HepG2 (cell line): ENCODE measurements around the gene SHISA5. TPM values are rescaled to one million over a fixed set of nuclear protein-coding genes. Genes with fewer than 3 reads are reported as not detected.
"Not testable (repeated sequence)": the region's sequence is repeated elsewhere in the genome, so short reads cannot be mapped to it uniquely, and the experiment has no call there.

Source experiments
- ATAC-seq: fragments of 200-7000 bp; cut with Tn5 transposase; 3 replicates; pipeline ENCODE4 v1.9.1; 2020; ENCODE audit warnings: mild to moderate bottlenecking, moderate library complexity
- BruUV-seq: library from RNA; stranded (reverse); fragments of 400-500 nt; replicated peaks from 2 replicates; lab custom pipeline; 2021; lab: Mats Ljungman, UMichigan
- CTCF ChIA-PET: fragments of 300-600 bp; formaldehyde crosslinking; extraction: SDS; loops from one replicate; lab custom pipeline; 2021; ENCODE audit warnings: low total read pairs, inconsistent platforms, low intra/inter-chr PET ratio; lab: Yijun Ruan, JAX
- POLR2A ChIA-PET: fragments of 350-600 bp; sonication (Branson Sonifier 250); formaldehyde crosslinking; loops from one replicate; lab custom pipeline; 2020; ENCODE audit warnings: antibody characterized with exemption, inconsistent platforms; lab: Yijun Ruan, JAX
- DNase-seq: peaks from one replicate; pipeline ENCODE4 v3.0.0-alpha.2; 2015; ENCODE audit warnings: low spot score
- FAIRE-seq: peaks from 3 replicates; lab custom pipeline; 2011; peaks lifted over from hg19 to GRCh38; lab: Jason Lieb, UNC
- H2AFZ ChIP-seq: one replicate; pipeline ENCODE4 v1.6.1; 2011; ENCODE audit warnings: low read length, inconsistent platforms
- H3K27ac ChIP-seq: fragments of 300-600 bp; 3 replicates; pipeline ENCODE4 v1.8.0; 2011; ENCODE audit warnings: mixed run types, mild to moderate bottlenecking, mixed read lengths, low read length, inconsistent platforms; ENCODE audit not compliant: insufficient read depth; ENCODE audit errors: extremely low read length
- H3K27me3 ChIP-seq, 2 experiments: fragments of 200-600 bp in 1 of 2; 2 replicates in 1 of 2; 3 replicates in 1 of 2; pipeline versions ENCODE4 v1.6.0 to v1.8.0; 2011; ENCODE audit warnings: low read length in 2 of 2, mild to moderate bottlenecking in 2 of 2, moderate library complexity in 2 of 2, inconsistent platforms in 1 of 2; ENCODE audit not compliant: insufficient read depth in 2 of 2, control insufficient read depth in 1 of 2
- H3K36me3 ChIP-seq, 2 experiments: fragments of 200-600 bp in 1 of 2; replicated peaks in 1 of 2; 2 replicates in 1 of 2; 3 replicates in 1 of 2; pipeline versions ENCODE4 v1.5.1 to v1.8.0; 2011; ENCODE audit warnings: low read length in 2 of 2, inconsistent platforms in 1 of 2; ENCODE audit not compliant: insufficient read depth in 2 of 2, control insufficient read depth in 1 of 2
- H3K4me1 ChIP-seq: 2 replicates; pipeline ENCODE4 v1.5.1; 2012; ENCODE audit warnings: low read length, inconsistent platforms; ENCODE audit not compliant: insufficient read depth
- H3K4me2 ChIP-seq: 2 replicates; pipeline ENCODE4 v1.6.0; 2011; ENCODE audit warnings: low read depth, low read length, inconsistent platforms
- H3K4me3 ChIP-seq, 3 experiments: fragments of 200-600 bp in 1 of 3; sonication (generic), shearing (Covaris generic) in 1 of 3; replicated peaks in 1 of 3; 2 replicates each; pipeline ENCODE4 v1.5.1; 2011 to 2016; ENCODE audit warnings: low read length in 3 of 3, inconsistent platforms in 2 of 3, low read depth in 2 of 3, mild to moderate bottlenecking in 2 of 3, control low read depth in 1 of 3, mixed read lengths in 1 of 3; ENCODE audit not compliant: insufficient read depth in 1 of 3
- H3K79me2 ChIP-seq: one replicate; pipeline ENCODE4 v1.6.1; 2011; ENCODE audit warnings: low read length, inconsistent platforms; ENCODE audit not compliant: insufficient read depth
- H3K9ac ChIP-seq: 2 replicates; pipeline ENCODE4 v1.6.0; 2011; ENCODE audit warnings: mild to moderate bottlenecking, low read depth, low read length, inconsistent platforms; ENCODE audit not compliant: insufficient read depth
- H3K9me3 ChIP-seq: 2 replicates; pipeline ENCODE4 v1.5.1; 2012; ENCODE audit warnings: mild to moderate bottlenecking, low read length
- H4K20me1 ChIP-seq: 2 replicates; pipeline ENCODE4 v1.6.0; 2011; ENCODE audit warnings: inconsistent platforms, mild to moderate bottlenecking, low read length, moderate library complexity; ENCODE audit not compliant: insufficient read depth
- GATAD1 ChIP-seq: IDR thresholded peaks from 2 replicates; pipeline ENCODE4 v1.6.1; 2016; ENCODE audit warnings: missing genetic modification reagents, missing compliant biosample characterization
- KLF6 ChIP-seq: IDR thresholded peaks from 2 replicates; pipeline ENCODE4 v1.8.0; 2016; ENCODE audit warnings: missing biosample characterization, missing genetic modification reagents
- NFRKB ChIP-seq: fragments of 450-650 bp; IDR thresholded peaks from 2 replicates; pipeline ENCODE4 v1.6.1; 2017
- SP2 ChIP-seq: sonication (generic); formaldehyde crosslinking; IDR thresholded peaks from 2 replicates; pipeline ENCODE4 v1.5.1; 2020; ENCODE audit warnings: mild to moderate bottlenecking, missing genetic modification reagents
- TBP ChIP-seq: sonication (generic); formaldehyde crosslinking; IDR thresholded peaks from 2 replicates; pipeline ENCODE4 v1.5.0; 2020; ENCODE audit warnings: missing genetic modification reagents
- ZFP90 ChIP-seq: sonication (generic); formaldehyde crosslinking; IDR thresholded peaks from 2 replicates; pipeline ENCODE4 v1.8.0; 2022; ENCODE audit warnings: missing genetic modification reagents, mild to moderate bottlenecking, inconsistent platforms, borderline replicate concordance
- ZNF816 ChIP-seq: sonication (generic); formaldehyde crosslinking; IDR thresholded peaks from 2 replicates; pipeline ENCODE4 v1.8.0; 2022; ENCODE audit warnings: missing genetic modification reagents, mild to moderate bottlenecking, borderline replicate concordance
- WGBS: methylation state at CpG from one replicate; pipeline ENCODE4 v1.1.6; 2017; ENCODE audit warnings: low lambda C conversion rate; 5-methylcytosine and 5-hydroxymethylcytosine counted together
- in situ Hi-C: cut with HindIII; loops from 2 replicates; pipeline ENCODE4 v1.10.0; 2017; ENCODE audit warnings: low pct_unique_long_range_greater_than_20kb; ENCODE audit not compliant: extremely low pct_ligation_motif_present
- intact Hi-C: fragments of 100-400 bp; cut with micrococcal nuclease; formaldehyde crosslinking; loops from one replicate; pipeline ENCODE4 v1.10.0; 2022; ENCODE audit not compliant: unreplicated experiment
- polyA plus RNA-seq, 8 experiments: library from polyadenylated mRNA; depleted of rRNA in 3 of 8; stranded (reverse) in 7 of 8; unstranded in 1 of 8; fragments of >200 nt; fragmentation: Illumina TruSeq in 4 of 8; extraction: Trizol in 4 of 8; gene quantifications; 2 replicates each; pipeline versions ENCODE4 v1.2.1 to v1.2.3, GENCODE V29; 2011 to 2016; ENCODE audit warnings: low read depth in 4 of 8, missing spikeins in 1 of 8, mixed read lengths in 1 of 8; ENCODE audit not compliant: insufficient read depth in 1 of 8
- total RNA-seq, 5 experiments: library from RNA; depleted of rRNA; stranded (reverse); fragments of >200 nt; fragmentation: Illumina TruSeq; extraction: Trizol; gene quantifications; 2 replicates each; pipeline ENCODE4 v1.2.3, GENCODE V29; 2016; ENCODE audit warnings: low read depth in 1 of 5
- TF ChIP-seq, protein P1 (sequence below): sonication (generic); formaldehyde crosslinking; IDR thresholded peaks from 2 replicates; pipeline ENCODE4 v1.8.0; 2022; ENCODE audit warnings: mild to moderate bottlenecking, missing genetic modification reagents
- TF ChIP-seq, protein P2 (sequence below): sonication (generic); formaldehyde crosslinking; IDR thresholded peaks from 2 replicates; pipeline ENCODE4 v1.4.0; 2020; ENCODE audit warnings: missing genetic modification reagents, borderline replicate concordance
- TF ChIP-seq, protein P3 (sequence below): sonication (generic); formaldehyde crosslinking; IDR thresholded peaks from 2 replicates; pipeline ENCODE4 v1.9.0; 2021; ENCODE audit warnings: missing genetic modification reagents, mild to moderate bottlenecking, borderline replicate concordance

The SHISA5 gene
- total and polyA plus RNA-seq, 2 of the 13 experiments (the other 11 are each of a cell fraction or from before 2014, with no cell fraction given), result 75.8 to 91.4 TPM

DNA sequence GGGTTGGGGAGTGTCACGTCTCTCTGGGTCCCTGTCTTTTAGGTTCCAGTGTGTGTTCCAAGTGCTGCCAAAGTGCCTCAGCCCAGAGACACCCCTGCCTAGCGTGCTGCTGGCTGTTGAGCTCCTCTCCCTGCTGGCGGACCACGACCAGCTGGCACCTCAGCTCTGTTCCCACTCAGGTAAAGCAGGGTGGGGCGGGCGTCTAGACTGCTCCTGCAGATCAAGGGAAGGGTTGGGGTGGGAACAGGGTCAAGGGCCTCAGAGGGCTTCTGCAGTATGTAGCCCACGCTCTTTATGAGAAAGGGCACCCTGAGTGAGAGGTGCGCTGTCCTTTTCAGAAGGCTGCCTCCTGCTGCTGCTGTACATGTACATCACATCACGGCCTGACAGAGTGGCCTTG, 40.3 kb downstream of the SHISA5 start (continued):
- TF ChIP-seq, protein P1, sequence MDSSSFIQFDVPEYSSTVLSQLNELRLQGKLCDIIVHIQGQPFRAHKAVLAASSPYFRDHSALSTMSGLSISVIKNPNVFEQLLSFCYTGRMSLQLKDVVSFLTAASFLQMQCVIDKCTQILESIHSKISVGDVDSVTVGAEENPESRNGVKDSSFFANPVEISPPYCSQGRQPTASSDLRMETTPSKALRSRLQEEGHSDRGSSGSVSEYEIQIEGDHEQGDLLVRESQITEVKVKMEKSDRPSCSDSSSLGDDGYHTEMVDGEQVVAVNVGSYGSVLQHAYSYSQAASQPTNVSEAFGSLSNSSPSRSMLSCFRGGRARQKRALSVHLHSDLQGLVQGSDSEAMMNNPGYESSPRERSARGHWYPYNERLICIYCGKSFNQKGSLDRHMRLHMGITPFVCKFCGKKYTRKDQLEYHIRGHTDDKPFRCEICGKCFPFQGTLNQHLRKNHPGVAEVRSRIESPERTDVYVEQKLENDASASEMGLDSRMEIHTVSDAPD (CRISPR knock-in tag), result no peak
- no peak for TF ChIP-seq KLF6 (CRISPR knock-in tag)
- TF ChIP-seq GATAD1, result no peak
- TF ChIP-seq ZNF816 (CRISPR knock-in tag), result no peak
- TF ChIP-seq NFRKB, result no peak
- TF ChIP-seq TBP, result no peak
- no peak for TF ChIP-seq SP2 (CRISPR knock-in tag)
- TF ChIP-seq, protein P2, sequence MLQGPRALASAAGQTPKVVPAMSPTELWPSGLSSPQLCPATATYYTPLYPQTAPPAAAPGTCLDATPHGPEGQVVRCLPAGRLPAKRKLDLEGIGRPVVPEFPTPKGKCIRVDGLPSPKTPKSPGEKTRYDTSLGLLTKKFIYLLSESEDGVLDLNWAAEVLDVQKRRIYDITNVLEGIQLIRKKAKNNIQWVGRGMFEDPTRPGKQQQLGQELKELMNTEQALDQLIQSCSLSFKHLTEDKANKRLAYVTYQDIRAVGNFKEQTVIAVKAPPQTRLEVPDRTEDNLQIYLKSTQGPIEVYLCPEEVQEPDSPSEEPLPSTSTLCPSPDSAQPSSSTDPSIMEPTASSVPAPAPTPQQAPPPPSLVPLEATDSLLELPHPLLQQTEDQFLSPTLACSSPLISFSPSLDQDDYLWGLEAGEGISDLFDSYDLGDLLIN (CRISPR knock-in tag), result no peak
- no peak for TF ChIP-seq ZFP90 (CRISPR knock-in tag)
- TF ChIP-seq, protein P3, sequence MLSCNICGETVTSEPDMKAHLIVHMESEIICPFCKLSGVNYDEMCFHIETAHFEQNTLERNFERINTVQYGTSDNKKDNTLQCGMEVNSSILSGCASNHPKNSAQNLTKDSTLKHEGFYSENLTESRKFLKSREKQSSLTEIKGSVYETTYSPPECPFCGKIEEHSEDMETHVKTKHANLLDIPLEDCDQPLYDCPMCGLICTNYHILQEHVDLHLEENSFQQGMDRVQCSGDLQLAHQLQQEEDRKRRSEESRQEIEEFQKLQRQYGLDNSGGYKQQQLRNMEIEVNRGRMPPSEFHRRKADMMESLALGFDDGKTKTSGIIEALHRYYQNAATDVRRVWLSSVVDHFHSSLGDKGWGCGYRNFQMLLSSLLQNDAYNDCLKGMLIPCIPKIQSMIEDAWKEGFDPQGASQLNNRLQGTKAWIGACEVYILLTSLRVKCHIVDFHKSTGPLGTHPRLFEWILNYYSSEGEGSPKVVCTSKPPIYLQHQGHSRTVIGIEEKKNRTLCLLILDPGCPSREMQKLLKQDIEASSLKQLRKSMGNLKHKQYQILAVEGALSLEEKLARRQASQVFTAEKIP (CRISPR knock-in tag), result no peak

DNA sequence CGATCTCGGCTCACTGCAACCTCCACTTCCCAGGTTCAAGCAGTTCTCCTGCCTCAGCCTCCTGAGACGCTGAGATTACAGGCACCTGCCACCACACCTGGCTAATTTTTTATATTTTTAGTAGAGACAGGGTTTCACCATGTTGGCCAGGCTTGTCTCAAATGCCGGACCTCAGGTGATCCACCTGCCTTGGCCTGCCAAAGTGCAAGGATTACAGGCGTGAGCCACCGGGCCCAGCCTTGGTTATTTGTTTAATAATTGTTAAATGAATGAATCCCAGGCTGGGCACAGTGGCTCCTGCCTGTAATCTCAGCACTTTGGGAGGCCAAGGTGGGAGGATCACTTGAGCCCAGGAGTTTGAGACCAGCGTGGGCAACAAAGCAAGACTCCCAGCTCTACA, 42.2 kb downstream of the SHISA5 start:
- H3K4me2 ChIP-seq, H4K20me1 ChIP-seq, H3K79me2 ChIP-seq, BruUV-seq, H3K4me3 ChIP-seq, in situ Hi-C loops, H3K27me3 ChIP-seq, FAIRE-seq, H3K9ac ChIP-seq, DNase-seq, ATAC-seq, H2AFZ ChIP-seq, intact Hi-C loops, H3K27ac ChIP-seq, H3K9me3 ChIP-seq: not testable (repeated sequence)
- H3K36me3 ChIP-seq, result peaks cover 12 to 37% of the 10 kb centered on the region in 2 experiments; a peak in 4 of 5 replicates
- ChIA-PET CTCF (interaction anchor here (1.0 kb wide), 1 partner anchor 87 kb away, joined by 3 read pairs; no protein-coding TSS in a partner anchor), POLR2A (interaction anchor here (3.6 kb wide), 1 partner anchor 11 kb away, joined by 17 read pairs; no protein-coding TSS in a partner anchor)
- WGBS, result 92% methylated on average over 6 of the region's 7 CpGs
- H3K4me1 ChIP-seq, result peaks cover 18% of the 10 kb centered on the region
